ENCODE data around the gene FOXO4.

- TF ChIP-seq, protein P1, sequence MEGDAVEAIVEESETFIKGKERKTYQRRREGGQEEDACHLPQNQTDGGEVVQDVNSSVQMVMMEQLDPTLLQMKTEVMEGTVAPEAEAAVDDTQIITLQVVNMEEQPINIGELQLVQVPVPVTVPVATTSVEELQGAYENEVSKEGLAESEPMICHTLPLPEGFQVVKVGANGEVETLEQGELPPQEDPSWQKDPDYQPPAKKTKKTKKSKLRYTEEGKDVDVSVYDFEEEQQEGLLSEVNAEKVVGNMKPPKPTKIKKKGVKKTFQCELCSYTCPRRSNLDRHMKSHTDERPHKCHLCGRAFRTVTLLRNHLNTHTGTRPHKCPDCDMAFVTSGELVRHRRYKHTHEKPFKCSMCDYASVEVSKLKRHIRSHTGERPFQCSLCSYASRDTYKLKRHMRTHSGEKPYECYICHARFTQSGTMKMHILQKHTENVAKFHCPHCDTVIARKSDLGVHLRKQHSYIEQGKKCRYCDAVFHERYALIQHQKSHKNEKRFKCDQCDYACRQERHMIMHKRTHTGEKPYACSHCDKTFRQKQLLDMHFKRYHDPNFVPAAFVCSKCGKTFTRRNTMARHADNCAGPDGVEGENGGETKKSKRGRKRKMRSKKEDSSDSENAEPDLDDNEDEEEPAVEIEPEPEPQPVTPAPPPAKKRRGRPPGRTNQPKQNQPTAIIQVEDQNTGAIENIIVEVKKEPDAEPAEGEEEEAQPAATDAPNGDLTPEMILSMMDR (IDR thresholded peaks at IDR 0.05) = no peak
- TF ChIP-seq POLR2A (IDR thresholded peaks at IDR 0.05) = no peak
Observed at GRCh38 chrX:71098951-71099506, 3.4 kb downstream of the FOXO4 start.
